Measurements from ENCODE around the gene LEF1. TPM values are rescaled to one million over a fixed set of nuclear protein-coding genes. Genes with fewer than 3 reads are reported as not detected.

Gene LEF1
- total RNA-seq, 4 donors from 2014 or later = 0.42 to 3.6 (median 1.9) TPM

DNA sequence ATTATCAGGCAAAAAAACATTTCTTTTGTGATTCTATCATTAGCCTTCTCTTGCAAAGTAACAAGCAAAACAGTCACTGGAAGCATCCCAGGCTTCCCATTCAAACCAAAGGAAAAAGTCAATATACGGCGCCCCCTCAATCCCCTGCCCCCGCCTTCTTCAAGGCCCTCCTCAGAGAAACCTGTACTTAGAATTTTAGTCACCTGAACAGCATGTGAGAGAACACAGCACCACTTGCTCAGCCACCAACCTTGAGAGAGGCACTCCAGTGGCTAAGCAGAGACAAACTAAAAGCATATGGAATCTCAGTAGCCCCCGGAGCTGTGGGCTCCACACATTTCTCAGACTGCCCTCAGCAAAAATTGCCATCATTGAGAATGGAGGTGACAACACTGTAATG lies 25.2 kb downstream of the LEF1 start:
- 85% methylated on average over 4 of the region's 4 CpGs for WGBS
- no peaks in the 10 kb centered on the region for H3K27me3 ChIP-seq
- H3K4me1 ChIP-seq = no peaks in the 10 kb centered on the region
- no peaks in the 10 kb centered on the region for H3K36me3 ChIP-seq
- H3K27ac ChIP-seq (replicated peaks in 1 of 4) = no peak overlapping the region
- TF ChIP-seq EP300 (IDR thresholded peaks at IDR 0.05) (no peak), POLR2A (IDR thresholded peaks at IDR 0.05; ENCODE audit: low read depth) (no peak), POLR2AphosphoS5 (IDR thresholded peaks at IDR 0.05) (no peak)
- TF ChIP-seq, protein P1, sequence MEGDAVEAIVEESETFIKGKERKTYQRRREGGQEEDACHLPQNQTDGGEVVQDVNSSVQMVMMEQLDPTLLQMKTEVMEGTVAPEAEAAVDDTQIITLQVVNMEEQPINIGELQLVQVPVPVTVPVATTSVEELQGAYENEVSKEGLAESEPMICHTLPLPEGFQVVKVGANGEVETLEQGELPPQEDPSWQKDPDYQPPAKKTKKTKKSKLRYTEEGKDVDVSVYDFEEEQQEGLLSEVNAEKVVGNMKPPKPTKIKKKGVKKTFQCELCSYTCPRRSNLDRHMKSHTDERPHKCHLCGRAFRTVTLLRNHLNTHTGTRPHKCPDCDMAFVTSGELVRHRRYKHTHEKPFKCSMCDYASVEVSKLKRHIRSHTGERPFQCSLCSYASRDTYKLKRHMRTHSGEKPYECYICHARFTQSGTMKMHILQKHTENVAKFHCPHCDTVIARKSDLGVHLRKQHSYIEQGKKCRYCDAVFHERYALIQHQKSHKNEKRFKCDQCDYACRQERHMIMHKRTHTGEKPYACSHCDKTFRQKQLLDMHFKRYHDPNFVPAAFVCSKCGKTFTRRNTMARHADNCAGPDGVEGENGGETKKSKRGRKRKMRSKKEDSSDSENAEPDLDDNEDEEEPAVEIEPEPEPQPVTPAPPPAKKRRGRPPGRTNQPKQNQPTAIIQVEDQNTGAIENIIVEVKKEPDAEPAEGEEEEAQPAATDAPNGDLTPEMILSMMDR (IDR thresholded peaks at IDR 0.05) = no peak
- no peak overlapping the region for H3K4me3 ChIP-seq
- intact Hi-C loops (cut with DNase I) = no loop called here
- H3K9me3 ChIP-seq = no peaks in the 10 kb centered on the region
- DNase-seq (ENCODE audit: extremely low spot score) = no peak

DNA sequence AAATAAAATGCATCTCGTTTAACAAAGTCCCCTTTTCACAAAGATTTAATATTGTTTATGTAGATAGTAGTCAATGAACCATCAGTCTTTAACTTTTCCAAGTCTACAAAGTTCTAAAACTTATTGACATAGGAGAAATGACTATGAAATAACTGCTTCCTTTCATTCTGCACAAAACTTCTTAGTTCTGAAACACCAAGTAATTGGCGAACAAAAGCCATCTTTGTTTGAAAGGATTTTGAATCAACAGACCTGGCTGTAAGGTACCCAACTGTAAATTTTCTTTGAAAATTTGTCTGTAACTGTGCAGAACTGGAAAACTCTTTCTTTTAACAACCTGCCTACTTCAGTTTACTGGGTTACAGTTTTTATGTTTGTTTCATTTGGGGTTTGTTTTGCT lies 25.9 kb downstream of the LEF1 start:
- Histone ChIP-seq H3K36me3 (no peaks in the 10 kb centered on the region), H3K4me3 (no peak overlapping the region), H3K27ac (replicated peaks in 1 of 4) (no peak overlapping the region), H3K4me1 (no peaks in the 10 kb centered on the region), H3K9me3 (no peaks in the 10 kb centered on the region), H3K27me3 (no peaks in the 10 kb centered on the region)
- no peak for TF ChIP-seq EP300 (IDR thresholded peaks at IDR 0.05)
- no peak for TF ChIP-seq POLR2AphosphoS5 (IDR thresholded peaks at IDR 0.05)
- TF ChIP-seq, protein P1 (IDR thresholded peaks at IDR 0.05) = no peak
- TF ChIP-seq POLR2A (IDR thresholded peaks at IDR 0.05; ENCODE audit: low read depth) = no peak
- 88% methylated on average over 2 of the region's 2 CpGs for WGBS
- no peak for DNase-seq (ENCODE audit: extremely low spot score)
- intact Hi-C loops (cut with DNase I) = no loop called here

DNA sequence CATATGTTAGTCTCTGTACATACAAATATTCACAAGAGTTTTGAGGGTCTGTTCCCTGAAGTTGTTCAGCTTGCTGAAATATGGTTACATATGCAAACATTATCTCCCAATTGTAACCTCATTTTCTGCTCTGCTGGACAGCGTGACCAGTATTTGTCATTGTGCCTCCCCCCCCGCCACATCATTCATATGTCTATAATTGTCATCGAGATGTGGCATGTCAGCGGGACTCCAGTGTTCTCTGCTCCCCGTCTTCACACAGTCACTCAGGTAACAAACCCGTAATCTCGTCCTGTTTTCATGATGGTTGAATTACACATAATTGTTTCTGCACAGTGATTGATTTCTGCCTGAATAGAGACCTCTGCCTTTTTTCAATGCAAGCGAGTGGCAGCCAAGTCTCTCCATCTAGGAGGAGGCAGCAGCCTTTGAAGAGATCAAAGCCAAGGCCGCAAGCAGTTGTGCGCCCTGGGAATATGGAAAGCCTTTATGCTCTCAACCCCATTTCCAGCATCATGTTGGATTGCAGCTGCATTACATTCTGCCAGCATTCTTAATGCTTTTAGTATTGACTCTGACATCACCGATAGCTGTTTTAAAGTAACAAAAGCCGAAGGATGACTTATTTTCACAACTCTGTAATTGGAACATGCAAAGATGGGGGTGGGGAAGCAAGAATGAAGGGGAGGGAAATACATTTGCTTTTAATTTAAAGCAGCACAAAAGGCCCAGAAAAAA lies 27.4 kb downstream of the LEF1 start:
- no peak for DNase-seq (ENCODE audit: extremely low spot score)
- 84% methylated on average over 12 of the region's 12 CpGs for WGBS
- no peaks in the 10 kb centered on the region for H3K27me3 ChIP-seq
- H3K4me3 ChIP-seq = no peak overlapping the region
- H3K4me1 ChIP-seq = no peaks in the 10 kb centered on the region
- TF ChIP-seq EP300 (IDR thresholded peaks at IDR 0.05) (no peak), POLR2AphosphoS5 (IDR thresholded peaks at IDR 0.05) (no peak), POLR2A (IDR thresholded peaks at IDR 0.05; ENCODE audit: low read depth) (no peak)
- TF ChIP-seq, protein P1 (IDR thresholded peaks at IDR 0.05) = no peak
- H3K36me3 ChIP-seq = no peaks in the 10 kb centered on the region
- H3K27ac ChIP-seq (replicated peaks in 1 of 4) = no peak overlapping the region
- no peaks in the 10 kb centered on the region for H3K9me3 ChIP-seq
- intact Hi-C loops (cut with DNase I) = no loop called here

DNA sequence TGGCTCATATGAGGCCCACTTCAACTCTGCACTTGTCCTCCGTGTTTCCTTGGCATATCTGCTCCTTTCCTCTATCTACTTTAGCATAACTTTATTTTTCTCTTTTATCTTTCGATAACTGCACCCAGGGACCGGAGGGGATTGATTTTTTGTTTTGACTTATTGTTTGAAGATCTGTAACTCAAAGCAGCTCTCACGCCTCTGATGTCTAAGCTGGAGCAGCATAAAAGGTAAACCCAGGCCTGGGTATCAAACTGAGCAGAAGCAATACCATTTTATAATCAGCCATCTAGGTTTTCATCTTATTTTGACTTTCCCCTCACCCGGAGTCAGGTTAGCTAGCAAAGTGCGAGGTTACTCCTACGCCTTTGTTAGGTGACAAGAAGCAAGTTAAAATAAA lies 28.4 kb downstream of the LEF1 start:
- TF ChIP-seq POLR2AphosphoS5 (IDR thresholded peaks at IDR 0.05) = no peak
- no peak for TF ChIP-seq POLR2A (IDR thresholded peaks at IDR 0.05; ENCODE audit: low read depth)
- no peak for TF ChIP-seq EP300 (IDR thresholded peaks at IDR 0.05)
- TF ChIP-seq, protein P1 (IDR thresholded peaks at IDR 0.05) = no peak
- DNase-seq (ENCODE audit: extremely low spot score) = no peak
- no peak overlapping the region for H3K4me3 ChIP-seq
- no peaks in the 10 kb centered on the region for H3K36me3 ChIP-seq
- no peak overlapping the region for H3K27ac ChIP-seq (replicated peaks in 1 of 4)
- no peaks in the 10 kb centered on the region for H3K9me3 ChIP-seq
- no peaks in the 10 kb centered on the region for H3K4me1 ChIP-seq
- 79% methylated on average over 7 of the region's 7 CpGs for WGBS
- intact Hi-C loops (cut with DNase I) = no loop called here
- no peaks in the 10 kb centered on the region for H3K27me3 ChIP-seq

DNA sequence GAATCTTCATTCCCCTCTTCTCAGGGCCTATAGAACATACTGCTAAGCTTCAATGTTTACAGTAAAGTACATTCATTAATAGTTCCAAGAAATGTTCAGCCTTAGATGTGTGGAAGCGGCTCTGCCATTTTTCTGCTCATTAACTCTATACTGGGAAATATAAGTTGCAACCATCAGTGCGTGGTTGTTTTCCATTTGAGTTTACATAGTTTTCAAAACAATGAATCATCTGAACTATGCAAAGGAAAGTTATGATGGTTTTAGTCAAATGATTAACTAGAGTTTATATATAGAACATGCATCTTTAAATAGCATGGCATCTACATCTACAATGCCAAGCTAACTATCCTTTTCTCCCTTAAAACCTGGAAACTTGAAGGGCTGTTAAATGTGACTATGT lies 29.6 kb downstream of the LEF1 start:
- no peak for DNase-seq (ENCODE audit: extremely low spot score)
- Histone ChIP-seq H3K4me3 (no peak overlapping the region), H3K27me3 (no peaks in the 10 kb centered on the region), H3K4me1 (no peaks in the 10 kb centered on the region), H3K27ac (replicated peaks in 1 of 4) (no peak overlapping the region), H3K36me3 (no peaks in the 10 kb centered on the region), H3K9me3 (no peaks in the 10 kb centered on the region)
- intact Hi-C loops (cut with DNase I) = no loop called here
- TF ChIP-seq EP300 (IDR thresholded peaks at IDR 0.05) (no peak), POLR2A (IDR thresholded peaks at IDR 0.05; ENCODE audit: low read depth) (no peak), POLR2AphosphoS5 (IDR thresholded peaks at IDR 0.05) (no peak)
- TF ChIP-seq, protein P1 (IDR thresholded peaks at IDR 0.05) = no peak
- 80% methylated on average over 2 of the region's 2 CpGs for WGBS

Measured in esophagus muscularis mucosa (tissue), 4 donors.